Mesendoderm (in vitro differentiated cells): Measurements from ENCODE around the gene RENBP.

Experiments used
- DNase-seq: peaks from one replicate; pipeline ENCODE4 v3.0.0; 2013
- H2AK5ac ChIP-seq: 2 replicates; pipeline ENCODE4 v1.6.1; 2013; ENCODE audit warnings: low read length, inconsistent platforms
- H2BK120ac ChIP-seq: 2 replicates; pipeline ENCODE4 v1.6.1; 2013; ENCODE audit warnings: low read depth, mild to moderate bottlenecking, low read length, moderate library complexity, mixed read lengths
- H2BK15ac ChIP-seq: replicated peaks from 2 replicates; pipeline ENCODE4 v1.6.1; 2013; ENCODE audit warnings: low read depth, mild to moderate bottlenecking, moderate library complexity
- H2BK5ac ChIP-seq: 2 replicates; pipeline ENCODE4 v1.6.1; 2013; ENCODE audit warnings: low read length, inconsistent platforms
- H3K18ac ChIP-seq: 2 replicates; pipeline ENCODE4 v1.6.1; 2013; ENCODE audit warnings: mild to moderate bottlenecking, low read length, mixed read lengths
- H3K23ac ChIP-seq: one replicate; pipeline ENCODE4 v1.6.1; 2013; ENCODE audit warnings: low read length
- H3K27ac ChIP-seq: 2 replicates; pipeline ENCODE4 v1.5.1; 2013; ENCODE audit warnings: low read depth, mild to moderate bottlenecking, inconsistent platforms, low read length, moderate library complexity
- H3K27me3 ChIP-seq: 2 replicates; pipeline ENCODE4 v1.6.1; 2013; ENCODE audit warnings: low read length, control low read depth, mild to moderate bottlenecking, inconsistent platforms; ENCODE audit not compliant: insufficient read depth, poor library complexity
- H3K36me3 ChIP-seq: 2 replicates; pipeline ENCODE4 v1.6.1; 2013; ENCODE audit warnings: low read length, inconsistent platforms; ENCODE audit not compliant: control insufficient read depth, insufficient read depth
- H3K4ac ChIP-seq: one replicate; pipeline ENCODE4 v1.6.1; 2013; ENCODE audit warnings: low read depth, mild to moderate bottlenecking, low read length, moderate library complexity
- H3K4me1 ChIP-seq: 2 replicates; pipeline ENCODE4 v1.6.1; 2013; ENCODE audit warnings: low read depth, low read length, inconsistent platforms; ENCODE audit not compliant: control insufficient read depth
- H3K4me2 ChIP-seq: 2 replicates; pipeline ENCODE4 v1.6.1; 2013; ENCODE audit warnings: low read length
- H3K4me3 ChIP-seq: 2 replicates; pipeline ENCODE4 v1.5.1; 2013; ENCODE audit warnings: mild to moderate bottlenecking, low read length
- H3K56ac ChIP-seq: one replicate; pipeline ENCODE4 v1.6.1; 2013; ENCODE audit warnings: low read length
- H3K79me1 ChIP-seq: 2 replicates; pipeline ENCODE4 v1.6.1; 2013; ENCODE audit warnings: low read length, inconsistent platforms
- H3K79me2 ChIP-seq: 2 replicates; pipeline ENCODE4 v1.6.1; 2013; ENCODE audit warnings: mild to moderate bottlenecking, low read length; ENCODE audit not compliant: control insufficient read depth, insufficient read depth
- H3K9ac ChIP-seq: 2 replicates; pipeline ENCODE4 v1.6.1; 2013; ENCODE audit warnings: low read length, inconsistent platforms
- H4K5ac ChIP-seq: one replicate; pipeline ENCODE4 v1.6.1; 2013; ENCODE audit warnings: low read length
- H4K8ac ChIP-seq: one replicate; pipeline ENCODE4 v1.6.1; 2013; ENCODE audit warnings: low read depth, mild to moderate bottlenecking, control low read depth, low read length, moderate library complexity
- WGBS: extraction: QIAGEN DNeasy Blood & Tissue Kit; methylation state at CpG from one replicate; pipeline ENCODE4 v1.1.7; 2013; ENCODE audit warnings: low lambda C conversion rate, missing lambda C conversion rate; ENCODE audit not compliant: insufficient coverage; ENCODE audit errors: extremely low coverage; 5-methylcytosine and 5-hydroxymethylcytosine counted together

The RENBP gene

GRCh38 chrX:153960077-153960476, 15.6 kb upstream of the RENBP start:
- Histone ChIP-seq H3K79me1 (no peaks in the 10 kb centered on the region), H2BK5ac (no peak overlapping the region), H3K36me3 (peaks cover 8% of the 10 kb centered on the region), H3K4me3 (no peak overlapping the region), H3K9ac (no peak overlapping the region), H4K5ac (no peak overlapping the region), H3K79me2 (peaks cover 20% of the 10 kb centered on the region), H3K18ac (no peak overlapping the region), H4K8ac (no peak overlapping the region), H2BK120ac (no peak overlapping the region), H3K23ac (no peak overlapping the region), H3K4ac (no peak overlapping the region), H3K27me3 (no peaks in the 10 kb centered on the region), H2AK5ac (no peak overlapping the region), H3K56ac (no peak overlapping the region), H3K4me1 (no peaks in the 10 kb centered on the region), H2BK15ac (no peak overlapping the region), H3K4me2 (no peak overlapping the region), H3K27ac (no peak overlapping the region)
- DNase-seq, result no peak
- no CpG with 5 or more reads among the region's 16 CpGs for WGBS

- Histone ChIP-seq H3K27me3 (no peaks in the 10 kb centered on the region), H3K4me3 (no peak overlapping the region), H3K4me2 (no peak overlapping the region), H3K36me3 (peaks cover 8% of the 10 kb centered on the region), H3K79me2 (peaks cover 15% of the 10 kb centered on the region), H3K4ac (no peak overlapping the region), H3K9ac (no peak overlapping the region), H2BK120ac (no peak overlapping the region), H3K56ac (no peak overlapping the region), H3K4me1 (no peaks in the 10 kb centered on the region), H3K23ac (no peak overlapping the region), H3K79me1 (no peaks in the 10 kb centered on the region), H2BK15ac (no peak overlapping the region), H4K5ac (no peak overlapping the region), H2AK5ac (no peak overlapping the region), H3K18ac (no peak overlapping the region), H3K27ac (no peak overlapping the region), H2BK5ac (no peak overlapping the region), H4K8ac (no peak overlapping the region)
- no CpG with 5 or more reads among the region's 15 CpGs for WGBS
- DNase-seq, result no peak
Observed at GRCh38 chrX:153959649-153960048, 15.2 kb upstream of the RENBP start.

- Histone ChIP-seq H3K23ac (no peak overlapping the region), H2BK5ac (no peak overlapping the region), H3K27ac (no peak overlapping the region), H2AK5ac (no peak overlapping the region), H3K79me2 (peaks cover 7% of the 10 kb centered on the region), H3K79me1 (no peaks in the 10 kb centered on the region), H3K9ac (no peak overlapping the region), H3K56ac (no peak overlapping the region), H3K4me2 (no peak overlapping the region), H3K4me1 (no peaks in the 10 kb centered on the region), H2BK15ac (no peak overlapping the region), H3K27me3 (no peaks in the 10 kb centered on the region), H4K8ac (no peak overlapping the region), H3K36me3 (peaks cover 10% of the 10 kb centered on the region), H2BK120ac (no peak overlapping the region), H3K4me3 (no peak overlapping the region), H3K18ac (no peak overlapping the region), H4K5ac (no peak overlapping the region), H3K4ac (no peak overlapping the region)
- no peak for DNase-seq
- no CpG with 5 or more reads among the region's 14 CpGs for WGBS
Observed at GRCh38 chrX:153958605-153959004, 14.2 kb upstream of the RENBP start.

GRCh38 chrX:153957224-153957623, 12.8 kb upstream of the RENBP start:
- no peak overlapping the region for H3K4ac ChIP-seq
- DNase-seq, result no peak
- no peak overlapping the region for H2BK120ac ChIP-seq
- no peak overlapping the region for H3K18ac ChIP-seq
- H3K79me1 ChIP-seq, result no peaks in the 10 kb centered on the region
- no peak overlapping the region for H3K27ac ChIP-seq
- H3K4me3 ChIP-seq, result no peak overlapping the region
- H3K4me1 ChIP-seq, result no peaks in the 10 kb centered on the region
- no peak overlapping the region for H2AK5ac ChIP-seq
- H3K9ac ChIP-seq, result no peak overlapping the region
- no peak overlapping the region for H4K8ac ChIP-seq
- H3K79me2 ChIP-seq, result no peaks in the 10 kb centered on the region
- no peak overlapping the region for H4K5ac ChIP-seq
- no peak overlapping the region for H2BK5ac ChIP-seq
- H3K23ac ChIP-seq, result no peak overlapping the region
- WGBS, result no CpG with 5 or more reads among the region's 17 CpGs
- H3K36me3 ChIP-seq, result peaks cover 13% of the 10 kb centered on the region
- no peak overlapping the region for H3K4me2 ChIP-seq
- no peak overlapping the region for H2BK15ac ChIP-seq
- no peak overlapping the region for H3K56ac ChIP-seq
- H3K27me3 ChIP-seq, result no peaks in the 10 kb centered on the region

- no peak overlapping the region for H4K8ac ChIP-seq
- peaks cover 15% of the 10 kb centered on the region for H3K36me3 ChIP-seq
- WGBS, result no CpG with 5 or more reads among the region's 35 CpGs
- no peak overlapping the region for H2BK120ac ChIP-seq
- no peak overlapping the region for H3K23ac ChIP-seq
- no peak overlapping the region for H3K27ac ChIP-seq
- H2AK5ac ChIP-seq, result no peak overlapping the region
- no peak overlapping the region for H3K4me2 ChIP-seq
- no peak overlapping the region for H3K4ac ChIP-seq
- no peak overlapping the region for H4K5ac ChIP-seq
- no peaks in the 10 kb centered on the region for H3K79me2 ChIP-seq
- H3K79me1 ChIP-seq, result no peaks in the 10 kb centered on the region
- H3K4me1 ChIP-seq, result no peaks in the 10 kb centered on the region
- no peaks in the 10 kb centered on the region for H3K27me3 ChIP-seq
- no peak overlapping the region for H2BK5ac ChIP-seq
- no peak overlapping the region for H2BK15ac ChIP-seq
- H3K9ac ChIP-seq, result no peak overlapping the region
- no peak overlapping the region for H3K56ac ChIP-seq
- no peak for DNase-seq
- H3K18ac ChIP-seq, result no peak overlapping the region
- no peak overlapping the region for H3K4me3 ChIP-seq
Observed at GRCh38 chrX:153956044-153956907, 11.8 kb upstream of the RENBP start.
